HepG2 (cell line): ENCODE data around the gene CTRL. TPM values are rescaled to one million over a fixed set of nuclear protein-coding genes. Genes with fewer than 3 reads are reported as not detected.

Experiments
- CHCHD3 ChIP-seq: sonication (generic); formaldehyde crosslinking; IDR thresholded peaks from 2 replicates; pipeline ENCODE4 v1.8.0; 2022; ENCODE audit warnings: mild to moderate bottlenecking, missing genetic modification reagents, moderate library complexity
- CHD2 ChIP-seq: IDR thresholded peaks from 2 replicates; pipeline ENCODE4 v1.6.1; 2011; ENCODE audit warnings: low read depth, low read length, improper control_type of control experiment
- GTF3A ChIP-seq: sonication (generic); formaldehyde crosslinking; conservative IDR thresholded peaks from 2 replicates; pipeline ENCODE4 v1.4.0; 2020; ENCODE audit warnings: mild to moderate bottlenecking, missing genetic modification reagents
- HNF4G ChIP-seq, 2 experiments: sonication (generic) in 1 of 2; formaldehyde crosslinking in 1 of 2; IDR thresholded peaks; 2 replicates each; pipeline versions ENCODE4 v1.4.0 to v1.6.1; 2011 to 2020; ENCODE audit warnings: borderline replicate concordance in 2 of 2, low read depth in 2 of 2, mild to moderate bottlenecking in 2 of 2, low read length in 1 of 2, missing genetic modification reagents in 1 of 2, moderate library complexity in 1 of 2
- RAD21 ChIP-seq: fragments of 450-650 bp; formaldehyde crosslinking; IDR thresholded peaks from 2 replicates; pipeline ENCODE4 v1.5.0; 2020; ENCODE audit warnings: mild to moderate bottlenecking
- SAP130 ChIP-seq: IDR thresholded peaks from 2 replicates; pipeline ENCODE4 v1.6.1; 2016; ENCODE audit warnings: low read depth
- USF2 ChIP-seq, 2 experiments: sonication (generic) in 1 of 2; formaldehyde crosslinking in 1 of 2; IDR thresholded peaks; 2 replicates each; pipeline versions ENCODE4 v1.5.1 to v1.6.1; 2011 to 2020; ENCODE audit warnings: borderline replicate concordance in 1 of 2, low read depth in 1 of 2, low read length in 1 of 2, mild to moderate bottlenecking in 1 of 2, missing genetic modification reagents in 1 of 2, moderate library complexity in 1 of 2
- ZBED4 ChIP-seq: sonication (generic); formaldehyde crosslinking; IDR thresholded peaks from 2 replicates; pipeline ENCODE4 v1.4.0; 2020; ENCODE audit warnings: missing genetic modification reagents, borderline replicate concordance
- ZBTB20 ChIP-seq: sonication (generic); formaldehyde crosslinking; IDR thresholded peaks from 2 replicates; pipeline ENCODE4 v1.8.1; 2023; ENCODE audit warnings: missing genetic modification reagents, low read depth, mild to moderate bottlenecking, borderline replicate concordance
- ZNF143 ChIP-seq: sonication (generic); formaldehyde crosslinking; IDR thresholded peaks from 2 replicates; pipeline ENCODE4 v1.4.0; 2020; ENCODE audit warnings: missing genetic modification reagents
- ZNF574 ChIP-seq: sonication (generic); formaldehyde crosslinking; IDR thresholded peaks from 2 replicates; pipeline ENCODE4 v1.4.0; 2020; ENCODE audit warnings: missing genetic modification reagents
- ZNF589 ChIP-seq: sonication (generic); formaldehyde crosslinking; conservative IDR thresholded peaks from 2 replicates; pipeline ENCODE4 v1.8.0; 2022; ENCODE audit warnings: mild to moderate bottlenecking, moderate library complexity, missing genetic modification reagents
- ZNF770 ChIP-seq: sonication (generic); formaldehyde crosslinking; IDR thresholded peaks from 2 replicates; pipeline ENCODE4 v1.5.0; 2020; ENCODE audit warnings: mild to moderate bottlenecking, missing genetic modification reagents
- polyA plus RNA-seq, 8 experiments: library from polyadenylated mRNA; depleted of rRNA in 3 of 8; stranded (reverse) in 7 of 8; unstranded in 1 of 8; fragments of >200 nt; fragmentation: Illumina TruSeq in 4 of 8; extraction: Trizol in 4 of 8; gene quantifications; 2 replicates each; pipeline versions ENCODE4 v1.2.1 to v1.2.3, GENCODE V29; 2011 to 2016; ENCODE audit warnings: low read depth in 4 of 8, missing spikeins in 1 of 8, mixed read lengths in 1 of 8; ENCODE audit not compliant: insufficient read depth in 1 of 8
- total RNA-seq, 5 experiments: library from RNA; depleted of rRNA; stranded (reverse); fragments of >200 nt; fragmentation: Illumina TruSeq; extraction: Trizol; gene quantifications; 2 replicates each; pipeline ENCODE4 v1.2.3, GENCODE V29; 2016; ENCODE audit warnings: low read depth in 1 of 5

The CTRL gene
- total and polyA plus RNA-seq, 2 of the 13 experiments (the other 11 are each of a cell fraction or from before 2014, with no cell fraction given): 1.9 to 2.7 TPM

- TF ChIP-seq CHCHD3 (CRISPR knock-in tag) (no peak), USF2 (IDR thresholded peaks at IDR 0.05; ENCODE audit: low read depth, low read length) (0 out of 2 replicates have a peak, but pooled peaks have one; percentile 13), USF2 (CRISPR knock-in tag; IDR thresholded peaks at IDR 0.05; ENCODE audit: borderline replicate concordance) (no peak), ZNF770 (CRISPR knock-in tag) (0 out of 2 replicates have a peak, but pooled peaks have one; percentile 34), GTF3A (CRISPR knock-in tag) (no peak), ZNF574 (CRISPR knock-in tag) (0 out of 2 replicates have a peak, but pooled peaks have one; percentile 31), SAP130 (CRISPR knock-in tag) (peak; percentile 29), ZBED4 (no peak), HNF4G (IDR thresholded peaks at IDR 0.05; ENCODE audit: borderline replicate concordance, low read depth, low read length) (0 out of 2 replicates have a peak, but pooled peaks have one; percentile 11), HNF4G (CRISPR knock-in tag; IDR thresholded peaks at IDR 0.05; ENCODE audit: borderline replicate concordance, low read depth) (no peak), RAD21 (CRISPR knock-in tag) (no peak), ZNF143 (CRISPR knock-in tag) (peak; percentile 50; the same call in 1 of the 2 replicates), ZBTB20 (CRISPR knock-in tag) (no peak), ZNF589 (CRISPR knock-in tag) (no peak), CHD2 (no peak)
Measured at GRCh38 chr16:67915831-67916723, 15.6 kb downstream of the CTRL start (continued).
